OCI-LY7 (cell line): ENCODE results near the gene GRID2IP.

Experiments used
- CTCF ChIP-seq: fragments of 200-600 bp; sonication (generic); conservative IDR thresholded peaks from 2 replicates; pipeline ENCODE4 v1.5.1; 2014; ENCODE audit warnings: mild to moderate bottlenecking, antibody characterized with exemption, low read length, moderate library complexity, mixed read lengths
- EZH2phosphoT487 ChIP-seq: fragments of 200-600 bp; sonication (generic); IDR thresholded peaks from 2 replicates; pipeline ENCODE4 v1.6.1; 2018; ENCODE audit warnings: low read depth, borderline replicate concordance, mild to moderate bottlenecking, mixed run types, antibody characterized with exemption, low read length, moderate library complexity, mixed read lengths

- TF ChIP-seq CTCF, result no peak
- no peak for TF ChIP-seq EZH2phosphoT487
Measured at GRCh38 chr7:6563936-6564770, 12.9 kb upstream of the GRID2IP start.
